DMS 273 (cell line): ENCODE results near the gene IARS2.
"Not testable (repeated sequence)": the region's sequence is repeated elsewhere in the genome, so short reads cannot be mapped to it uniquely, and the experiment has no call there.

Source experiments
- DNase-seq: peaks from one replicate; lab custom pipeline; 2025; ENCODE audit not compliant: unreplicated experiment; lab: John Stamatoyannopoulos, UW

Gene IARS2

GRCh38 chr1:220164116-220164515, 70.2 kb downstream of the IARS2 start:
- DNase-seq: no peak

GRCh38 chr1:220164517-220164916, 70.6 kb downstream of the IARS2 start:
- DNase-seq: no peak

GRCh38 chr1:220166853-220167252, 72.9 kb downstream of the IARS2 start:
- no peak for DNase-seq

- DNase-seq: not testable (repeated sequence)
Observed at GRCh38 chr1:220169887-220170286, 76.0 kb downstream of the IARS2 start.

- DNase-seq: no peak
Observed at GRCh38 chr1:220170836-220171526, 77.0 kb downstream of the IARS2 start.

GRCh38 chr1:220176540-220176939, 82.6 kb downstream of the IARS2 start:
- DNase-seq: no peak

GRCh38 chr1:220182111-220182510, 88.2 kb downstream of the IARS2 start:
- no peak for DNase-seq

GRCh38 chr1:220182656-220183055, 88.7 kb downstream of the IARS2 start:
- no peak for DNase-seq

- DNase-seq: no peak
Observed at GRCh38 chr1:220184506-220184905, 90.6 kb downstream of the IARS2 start.

GRCh38 chr1:220186752-220187151, 92.8 kb downstream of the IARS2 start:
- no peak for DNase-seq

GRCh38 chr1:220188538-220188937, 94.6 kb downstream of the IARS2 start:
- no peak for DNase-seq

GRCh38 chr1:220189750-220190347, 95.9 kb downstream of the IARS2 start:
- DNase-seq: peak; percentile 53

- peak; percentile 4 for DNase-seq
Observed at GRCh38 chr1:220195701-220196100, 101.8 kb downstream of the IARS2 start.
